HEK293 (cell line): ENCODE results near the gene ST7L.

Source experiments
- CTCF ChIP-seq: fragments of 450-650 bp; formaldehyde crosslinking; IDR thresholded peaks from 2 replicates; pipeline ENCODE4 v1.5.1; 2016; ENCODE audit warnings: missing biosample characterization, missing genetic modification characterization
- PBX3 ChIP-seq: sonication (generic); formaldehyde crosslinking; IDR thresholded peaks from 2 replicates; pipeline ENCODE4 v1.8.1; 2022; ENCODE audit warnings: mild to moderate bottlenecking, moderate library complexity, missing genetic modification reagents
- SP2 ChIP-seq: fragments of 450-650 bp; formaldehyde crosslinking; IDR thresholded peaks from 2 replicates; pipeline ENCODE4 v1.5.1; 2016; ENCODE audit warnings: missing biosample characterization, missing genetic modification characterization
- ZBTB1 ChIP-seq: fragments of 450-650 bp; formaldehyde crosslinking; IDR thresholded peaks from 2 replicates; pipeline ENCODE4 v1.5.1; 2016; ENCODE audit warnings: missing biosample characterization, missing genetic modification characterization
- ZNF121 ChIP-seq: fragments of 450-650 bp; formaldehyde crosslinking; IDR thresholded peaks from 2 replicates; pipeline ENCODE4 v1.5.1; 2016; ENCODE audit warnings: missing biosample characterization, missing genetic modification characterization
- ZNF138 ChIP-seq: fragments of 450-650 bp; formaldehyde crosslinking; IDR thresholded peaks from 2 replicates; pipeline ENCODE4 v1.5.1; 2016; ENCODE audit warnings: missing biosample characterization, missing genetic modification characterization, borderline replicate concordance
- ZNF280C ChIP-seq: fragments of 450-650 bp; formaldehyde crosslinking; IDR thresholded peaks from 2 replicates; pipeline ENCODE4 v1.5.1; 2016; ENCODE audit warnings: missing biosample characterization, missing genetic modification characterization
- ZNF449 ChIP-seq: fragments of 450-650 bp; formaldehyde crosslinking; IDR thresholded peaks from 2 replicates; pipeline ENCODE4 v1.5.1; 2017; ENCODE audit warnings: missing biosample characterization, mild to moderate bottlenecking, missing genetic modification characterization, moderate library complexity
- ZNF544 ChIP-seq: fragments of 450-650 bp; formaldehyde crosslinking; IDR thresholded peaks from 2 replicates; pipeline ENCODE4 v1.5.0; 2017; ENCODE audit warnings: missing biosample characterization, missing genetic modification characterization
- ZNF558 ChIP-seq: fragments of 450-650 bp; formaldehyde crosslinking; IDR thresholded peaks from 2 replicates; pipeline ENCODE4 v1.5.1; 2016; ENCODE audit warnings: missing biosample characterization, missing genetic modification characterization
- ZNF639 ChIP-seq: fragments of 450-650 bp; formaldehyde crosslinking; IDR thresholded peaks from 2 replicates; pipeline ENCODE4 v1.5.1; 2016; ENCODE audit warnings: missing biosample characterization, missing genetic modification characterization

- TF ChIP-seq CTCF (tag by site-specific recombination) (no peak), ZNF121 (tag by site-specific recombination) (no peak), ZNF449 (tag by site-specific recombination) (no peak), ZNF280C (tag by site-specific recombination) (no peak), ZBTB1 (tag by site-specific recombination) (no peak), ZNF138 (tag by site-specific recombination) (no peak), ZNF544 (tag by site-specific recombination) (no peak), SP2 (tag by site-specific recombination) (no peak), ZNF639 (tag by site-specific recombination) (no peak), ZNF558 (no peak), PBX3 (CRISPR knock-in tag) (no peak)
These were observed 70.4 kb downstream of the ST7L start for GRCh38 chr1:112548547-112548946.
